AG04450 (cell line): Measurements from ENCODE around the gene KCNE4. TPM values are rescaled to one million over a fixed set of nuclear protein-coding genes. Genes with fewer than 3 reads are reported as not detected.

ENCODE experiments used
- CTCF ChIA-PET: fragments of 300-600, 350-600 bp; formaldehyde crosslinking; extraction: SDS; loops from one replicate; lab custom pipeline; 2022; ENCODE audit warnings: antibody characterized with exemption, inconsistent platforms; lab: Charles Lee
- POLR2A ChIA-PET: fragments of 350-600 bp; formaldehyde crosslinking; extraction: SDS; loops from one replicate; lab custom pipeline; 2021; ENCODE audit warnings: antibody characterized with exemption, inconsistent platforms; lab: Yijun Ruan, JAX
- DNase-seq: peaks from one replicate; pipeline ENCODE4 v3.0.0-alpha.2; 2011; ENCODE audit warnings: low read depth, low spot score
- H3K27ac ChIP-seq: one replicate; pipeline ENCODE4 v1.5.1; 2012; ENCODE audit warnings: low read depth, low read length, control low read depth
- H3K27me3 ChIP-seq: one replicate; pipeline ENCODE4 v1.6.0; 2012; ENCODE audit warnings: low read length; ENCODE audit not compliant: control insufficient read depth, insufficient read depth
- H3K4me3 ChIP-seq: 2 replicates; pipeline ENCODE4 v1.5.1; 2011; ENCODE audit warnings: mild to moderate bottlenecking, low read depth, low read length, control low read depth
- H3K9me3 ChIP-seq: 2 replicates; pipeline ENCODE4 v1.5.1; 2012; ENCODE audit warnings: low read length; ENCODE audit not compliant: control insufficient read depth, insufficient read depth
- CTCF ChIP-seq: IDR thresholded peaks from 2 replicates; pipeline ENCODE4 v1.5.1; 2011; ENCODE audit warnings: low read depth, low read length, control low read depth, inconsistent platforms
- polyA plus RNA-seq: library from polyadenylated mRNA; depleted of rRNA; stranded (reverse); fragments of >200 nt; gene quantifications from 2 replicates; pipeline ENCODE4 v1.2.3, GENCODE V29; 2011

KCNE4 gene
- polyA plus RNA-seq, 1 experiment, result 12.5 TPM

- DNase-seq, result peak; percentile 36
- ChIA-PET POLR2A (no interaction called here), CTCF (interaction anchor here (3.1 kb wide), 1 partner anchor 122 kb away, joined by 11 read pairs; no protein-coding TSS in a partner anchor)
- Histone ChIP-seq H3K9me3 (no peaks in the 10 kb centered on the region), H3K27ac (no peak overlapping the region), H3K4me3 (no peak overlapping the region), H3K27me3 (no peaks in the 10 kb centered on the region)
- TF ChIP-seq CTCF, result no peak
Measured at GRCh38 chr2:223093436-223094241, 41.6 kb downstream of the KCNE4 start.

GRCh38 chr2:223095207-223095606, 43.2 kb downstream of the KCNE4 start:
- ChIA-PET CTCF (interaction anchor here (3.1 kb wide), 1 partner anchor 123 kb away, joined by 11 read pairs; no protein-coding TSS in a partner anchor), POLR2A (no interaction called here)
- H3K4me3 ChIP-seq, result no peak overlapping the region
- no peak for DNase-seq
- no peaks in the 10 kb centered on the region for H3K9me3 ChIP-seq
- H3K27ac ChIP-seq, result no peak overlapping the region
- TF ChIP-seq CTCF, result no peak
- H3K27me3 ChIP-seq, result no peaks in the 10 kb centered on the region

GRCh38 chr2:223096235-223096970, 44.4 kb downstream of the KCNE4 start:
- Histone ChIP-seq H3K4me3 (no peak overlapping the region), H3K27me3 (no peaks in the 10 kb centered on the region), H3K27ac (no peak overlapping the region), H3K9me3 (no peaks in the 10 kb centered on the region)
- CTCF ChIA-PET, result interaction anchor here (3.1 kb wide), 1 partner anchor 124 kb away, joined by 11 read pairs; no protein-coding TSS in a partner anchor
- no peak for DNase-seq
- TF ChIP-seq CTCF, result no peak
- POLR2A ChIA-PET, result no interaction called here

- Histone ChIP-seq H3K27me3 (no peaks in the 10 kb centered on the region), H3K27ac (no peak overlapping the region), H3K9me3 (no peaks in the 10 kb centered on the region), H3K4me3 (no peak overlapping the region)
- POLR2A ChIA-PET, result no interaction called here
- CTCF ChIA-PET, result interaction anchor here (0.7 to 7.1 kb wide), 2 partner anchors 65 to 126 kb away, joined by 4 to 63 read pairs; no protein-coding TSS in a partner anchor
- no peak for TF ChIP-seq CTCF
- no peak for DNase-seq
Measured at GRCh38 chr2:223097888-223098383, 45.9 kb downstream of the KCNE4 start.
